HT-29 (cell line): ENCODE data around the gene GALM. TPM values are rescaled to one million over a fixed set of nuclear protein-coding genes. Genes with fewer than 3 reads are reported as not detected.
"Not testable (repeated sequence)": the region's sequence is repeated elsewhere in the genome, so short reads cannot be mapped to it uniquely, and the experiment has no call there.

ENCODE experiments used
- DNase-seq: peaks from one replicate; pipeline ENCODE4 v3.0.0-alpha.2; 2015; ENCODE audit warnings: low spot score
- total RNA-seq: library from RNA; depleted of rRNA; stranded (reverse); fragments of >200 nt; shearing (Covaris generic); gene quantifications from 2 replicates; pipeline ENCODE4 v1.2.3, GENCODE V29; 2014

Gene GALM
- total RNA-seq, 1 experiment from 2014 or later, result 25.0 TPM

GRCh38 chr2:38709567-38710194, 43.8 kb downstream of the GALM start:
- DNase-seq, result no peak

GRCh38 chr2:38711558-38711957, 45.6 kb downstream of the GALM start:
- no peak for DNase-seq

GRCh38 chr2:38712413-38712812, 46.5 kb downstream of the GALM start:
- DNase-seq, result no peak

GRCh38 chr2:38712871-38713270, 47.0 kb downstream of the GALM start:
- DNase-seq, result no peak

- DNase-seq, result no peak
These were observed 47.4 kb downstream of the GALM start for GRCh38 chr2:38713338-38713737.

- DNase-seq, result not testable (repeated sequence)
These were observed 49.0 kb downstream of the GALM start for GRCh38 chr2:38714941-38715340.

- DNase-seq, result no peak
These were observed 50.3 kb downstream of the GALM start for GRCh38 chr2:38716185-38716584.

- no peak for DNase-seq
These were observed 52.7 kb downstream of the GALM start for GRCh38 chr2:38718601-38719000.

- no peak for DNase-seq
These were observed 53.8 kb downstream of the GALM start for GRCh38 chr2:38719706-38720105.

GRCh38 chr2:38720613-38721241, 54.8 kb downstream of the GALM start:
- DNase-seq, result no peak

- DNase-seq, result no peak
These were observed 56.6 kb downstream of the GALM start for GRCh38 chr2:38722271-38723061.

- DNase-seq, result no peak
These were observed 57.3 kb downstream of the GALM start for GRCh38 chr2:38723173-38723572.

- no peak for DNase-seq
These were observed 61.7 kb downstream of the GALM start for GRCh38 chr2:38727661-38728060.

GRCh38 chr2:38728694-38729093, 62.8 kb downstream of the GALM start:
- no peak for DNase-seq

- no peak for DNase-seq
These were observed 65.2 kb downstream of the GALM start for GRCh38 chr2:38731090-38731489.

GRCh38 chr2:38731684-38732221, 65.8 kb downstream of the GALM start:
- no peak for DNase-seq

- no peak for DNase-seq
These were observed 67.5 kb downstream of the GALM start for GRCh38 chr2:38733300-38733971.

GRCh38 chr2:38734299-38735058, 68.6 kb downstream of the GALM start:
- DNase-seq, result no peak

GRCh38 chr2:38735999-38736320, 70.0 kb downstream of the GALM start:
- no peak for DNase-seq

- not testable (repeated sequence) for DNase-seq
These were observed 71.2 kb downstream of the GALM start for GRCh38 chr2:38737000-38737698.

GRCh38 chr2:38737925-38738324, 72.0 kb downstream of the GALM start:
- no peak for DNase-seq
